HepG2 (cell line): Measurements from ENCODE around the gene IRF2.

Experiments
- BHLHE40 ChIP-seq: IDR thresholded peaks from 2 replicates; pipeline ENCODE4 v1.6.1; 2011; ENCODE audit warnings: low read length, improper control_type of control experiment
- FOSL1 ChIP-seq: sonication (generic); formaldehyde crosslinking; IDR thresholded peaks from 2 replicates; pipeline ENCODE4 v1.9.0; 2021; ENCODE audit warnings: missing genetic modification reagents, borderline replicate concordance
- NR2C2 ChIP-seq: sonication (generic); formaldehyde crosslinking; IDR thresholded peaks from 2 replicates; pipeline ENCODE4 v1.4.0; 2020; ENCODE audit warnings: missing genetic modification reagents, mild to moderate bottlenecking, moderate library complexity, borderline replicate concordance

- TF ChIP-seq FOSL1 (no peak), BHLHE40 (no peak), NR2C2 (CRISPR knock-in tag) (no peak)
Measured at GRCh38 chr4:184419976-184420375, 54.4 kb downstream of the IRF2 start.
